K562 (cell line): ENCODE results near the gene TRPM2. TPM values are rescaled to one million over a fixed set of nuclear protein-coding genes. Genes with fewer than 3 reads are reported as not detected.

Source experiments
- ATAC-seq: fragments of 200-7000 bp; cut with Tn5 transposase; 3 replicates; pipeline ENCODE4 v1.9.1; 2020; ENCODE audit warnings: moderate library complexity
- BruUV-seq: library from RNA; stranded (reverse); fragments of 400-500 nt; replicated peaks from 2 replicates; lab custom pipeline; 2021; lab: Mats Ljungman, UMichigan
- CTCF ChIA-PET: fragments of 300-600 bp; formaldehyde crosslinking; extraction: SDS; loops from one replicate; lab custom pipeline; 2021; ENCODE audit warnings: low intra/inter-chr PET ratio; lab: Yijun Ruan, JAX
- POLR2A ChIA-PET: fragments of 300-600, 350-650 bp; sonication (Branson Sonifier 250); formaldehyde crosslinking; extraction: SDS; loops from one replicate; lab custom pipeline; 2021; ENCODE audit warnings: antibody characterized with exemption, inconsistent platforms; lab: Yijun Ruan, JAX
- DNase-seq, 4 experiments: peaks; one replicate each; pipeline versions ENCODE4 v3.0.0 to v3.0.0-alpha.2; 2011 to 2018; ENCODE audit warnings: low spot score in 3 of 4, mixed read lengths in 3 of 4; ENCODE audit errors: extremely low read depth in 1 of 4
- FAIRE-seq: peaks from 2 replicates; lab custom pipeline; 2011; peaks lifted over from hg19 to GRCh38; lab: Jason Lieb, UNC
- H2AFZ ChIP-seq: 2 replicates; pipeline ENCODE4 v1.6.0; 2011; ENCODE audit warnings: low read depth, low read length, control low read depth, inconsistent platforms
- H3K27ac ChIP-seq: fragments of 200-600 bp; 3 replicates; pipeline ENCODE4 v1.8.0; 2011; ENCODE audit warnings: low read depth, mild to moderate bottlenecking, control low read depth, inconsistent platforms, low read length, moderate library complexity, mixed read lengths; ENCODE audit errors: extremely low read depth
- H3K27me3 ChIP-seq, 2 experiments: fragments of 300-600 bp in 1 of 2; 2 replicates in 1 of 2; 3 replicates in 1 of 2; pipeline versions ENCODE4 v1.6.0 to v1.8.0; 2011; ENCODE audit warnings: inconsistent platforms in 2 of 2, low read length in 2 of 2, mild to moderate bottlenecking in 1 of 2, mixed read lengths in 1 of 2, moderate library complexity in 1 of 2; ENCODE audit not compliant: control insufficient read depth in 2 of 2, insufficient read depth in 2 of 2
- H3K36me3 ChIP-seq: fragments of 300-600 bp; 3 replicates; pipeline ENCODE4 v1.8.0; 2011; ENCODE audit warnings: mild to moderate bottlenecking, low read length, inconsistent platforms; ENCODE audit not compliant: control insufficient read depth, insufficient read depth
- H3K4me1 ChIP-seq, 2 experiments: fragments of 200-600 bp in 1 of 2; replicated peaks in 1 of 2; 2 replicates in 1 of 2; 3 replicates in 1 of 2; pipeline versions ENCODE4 v1.5.1 to v1.8.0; 2011; ENCODE audit warnings: inconsistent platforms in 2 of 2, low read length in 2 of 2, mild to moderate bottlenecking in 1 of 2, mixed read lengths in 1 of 2, moderate library complexity in 1 of 2; ENCODE audit not compliant: control insufficient read depth in 2 of 2, insufficient read depth in 2 of 2
- H3K4me2 ChIP-seq: 2 replicates; pipeline ENCODE4 v1.6.1; 2011; ENCODE audit warnings: low read length, control low read depth, inconsistent platforms, mixed read lengths; ENCODE audit not compliant: insufficient read depth
- H3K4me3 ChIP-seq: fragments of 200-600 bp; sonication (generic), shearing (Covaris generic); 2 replicates; pipeline ENCODE4 v1.5.1; 2016; ENCODE audit warnings: control low read depth, inconsistent platforms
- H3K79me2 ChIP-seq: fragments of 200-600 bp; 3 replicates; pipeline ENCODE4 v1.8.0; 2011; ENCODE audit warnings: low read length, inconsistent platforms; ENCODE audit not compliant: control insufficient read depth, insufficient read depth
- H3K9ac ChIP-seq, 2 experiments: 2 replicates each; pipeline versions ENCODE4 v1.6.0 to v1.6.1; 2011; ENCODE audit warnings: low read depth in 2 of 2, low read length in 2 of 2, control low read depth in 1 of 2, inconsistent platforms in 1 of 2, mild to moderate bottlenecking in 1 of 2, mixed read lengths in 1 of 2; ENCODE audit not compliant: insufficient read depth in 1 of 2
- H3K9me1 ChIP-seq: one replicate; pipeline ENCODE4 v1.6.0; 2011; ENCODE audit warnings: inconsistent platforms, mild to moderate bottlenecking, low read length, moderate library complexity; ENCODE audit not compliant: control insufficient read depth, insufficient read depth
- H3K9me3 ChIP-seq: replicated peaks from 2 replicates; pipeline ENCODE4 v1.5.1; 2011; ENCODE audit warnings: low read depth, low read length, inconsistent platforms; ENCODE audit not compliant: control insufficient read depth, insufficient read depth
- H4K20me1 ChIP-seq: replicated peaks from 2 replicates; pipeline ENCODE4 v1.6.1; 2011; ENCODE audit warnings: low read length, inconsistent platforms, mixed read lengths; ENCODE audit not compliant: control insufficient read depth, insufficient read depth
- PYGO2 ChIP-seq: fragments of 450-650 bp; IDR thresholded peaks from 2 replicates; pipeline ENCODE4 v1.6.1; 2016; ENCODE audit warnings: mild to moderate bottlenecking, missing genetic modification characterization, moderate library complexity, missing compliant biosample characterization
- WGBS: fragments of 100-300 bp; shearing (Covaris generic); methylation state at CpG from one replicate; pipeline ENCODE4 v1.1.6; 2016; ENCODE audit warnings: low coverage, mixed read lengths; ENCODE audit not compliant: insufficient coverage; ENCODE audit errors: missing lambda C conversion rate; 5-methylcytosine and 5-hydroxymethylcytosine counted together
- in situ Hi-C: fragments of 300-500 bp; cut with MboI; formaldehyde crosslinking; loops from 4 replicates; pipeline ENCODE4 v1.15.0; 2018; ENCODE audit warnings: inconsistent platforms, mixed read lengths
- intact Hi-C: fragments of 100-400 bp; cut with micrococcal nuclease; formaldehyde crosslinking; loops from 2 replicates; pipeline ENCODE4 v1.14.2; 2022
- polyA plus RNA-seq, 8 experiments: library from polyadenylated mRNA; depleted of rRNA in 4 of 8; stranded (reverse) in 5 of 8; unstranded in 3 of 8; fragments of >200 nt; fragmentation: Nextera tagmentation in 2 of 8; fragmentation: Illumina TruSeq in 1 of 8; extraction: Ambion mirVana in 2 of 8; extraction: Trizol in 1 of 8; gene quantifications; 2 replicates each; pipeline versions ENCODE4 v1.2.1 to v1.2.3, GENCODE V29; 2011 to 2014; ENCODE audit warnings: inconsistent platforms in 1 of 8, missing spikeins in 1 of 8
- total RNA-seq, 7 experiments: library from RNA; depleted of rRNA in 6 of 7; stranded (reverse); fragments of >200 nt in 6 of 7; fragmentation: Illumina TruSeq in 2 of 7; extraction: Trizol in 2 of 7; gene quantifications; 2 replicates each; pipeline versions ENCODE4 v1.2.1 to v1.2.3, GENCODE V29; 2011 to 2021; ENCODE audit warnings: low replicate concordance in 1 of 7
- TF ChIP-seq, protein P1 (sequence below), 2 experiments: fragments of 450-650 bp; IDR thresholded peaks; 2 replicates each; pipeline ENCODE4 v1.6.1; 2016; ENCODE audit warnings: mild to moderate bottlenecking in 2 of 2, borderline replicate concordance in 1 of 2, low read depth in 1 of 2, moderate library complexity in 1 of 2
- TF ChIP-seq, protein P2 (sequence below): fragments of 450-650 bp; IDR thresholded peaks from 2 replicates; pipeline ENCODE4 v1.6.1; 2016; ENCODE audit warnings: borderline replicate concordance
- TF ChIP-seq, protein P3 (sequence below): sonication (generic); formaldehyde crosslinking; IDR thresholded peaks from 2 replicates; pipeline ENCODE4 v1.8.0; 2022; ENCODE audit warnings: missing genetic modification reagents, mild to moderate bottlenecking, borderline replicate concordance

The TRPM2 gene
- total and polyA plus RNA-seq, 9 of the 15 experiments (the other 6 are each of a cell fraction or from before 2014, with no cell fraction given): 0.33 to 2.1 (median 0.98) TPM; not detected in 2

DNA sequence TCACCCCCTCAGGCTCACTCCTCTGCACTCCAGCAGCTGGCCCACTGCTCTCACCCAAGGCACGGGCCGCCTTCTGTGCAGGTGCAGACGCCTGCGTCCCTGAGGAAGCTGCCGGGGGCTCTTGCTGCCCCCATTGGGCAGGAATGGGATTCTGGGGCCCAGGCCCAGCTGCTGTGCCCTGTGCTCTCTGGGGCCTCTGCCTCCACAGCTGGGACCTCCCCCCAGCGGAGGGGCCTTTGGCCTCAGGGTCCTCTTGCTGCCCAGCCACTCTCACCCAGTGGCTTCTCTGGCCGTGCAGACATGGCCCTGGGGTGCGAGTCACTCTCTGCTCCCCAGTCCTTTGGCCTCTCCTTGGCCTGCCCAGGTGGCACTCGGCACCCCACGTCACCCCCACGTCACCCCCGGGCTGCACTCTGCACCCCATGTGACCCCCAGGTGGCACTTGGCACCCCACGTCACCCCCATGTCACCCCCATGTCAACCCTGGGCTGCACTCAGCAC, 82.7 kb downstream of the TRPM2 start:
- Histone ChIP-seq H3K4me2 (no peak overlapping the region), H4K20me1 (0 out of 2 replicates have a peak, but pooled peaks cover 9% of the 10 kb centered on the region), H2AFZ (no peak overlapping the region), H3K9ac (no peak overlapping the region), H3K4me3 (no peak overlapping the region), H3K4me1 (peaks cover 0 to 13% of the 10 kb centered on the region in 2 experiments; a peak in 1 of 5 replicates), H3K9me1 (no peaks in the 10 kb centered on the region), H3K27me3 (peaks cover 12 to 88% of the 10 kb centered on the region in 2 experiments; a peak in 3 of 5 replicates), H3K27ac (no peak overlapping the region), H3K36me3 (no peaks in the 10 kb centered on the region), H3K79me2 (no peaks in the 10 kb centered on the region), H3K9me3 (no peaks in the 10 kb centered on the region)
- DNase-seq: no peak
- CTCF ChIA-PET: no interaction called here
- intact Hi-C loops (no loop called here), in situ Hi-C loops (no loop called here)
- WGBS: 7% methylated on average over 8 of the region's 13 CpGs
- TF ChIP-seq, protein P1, sequence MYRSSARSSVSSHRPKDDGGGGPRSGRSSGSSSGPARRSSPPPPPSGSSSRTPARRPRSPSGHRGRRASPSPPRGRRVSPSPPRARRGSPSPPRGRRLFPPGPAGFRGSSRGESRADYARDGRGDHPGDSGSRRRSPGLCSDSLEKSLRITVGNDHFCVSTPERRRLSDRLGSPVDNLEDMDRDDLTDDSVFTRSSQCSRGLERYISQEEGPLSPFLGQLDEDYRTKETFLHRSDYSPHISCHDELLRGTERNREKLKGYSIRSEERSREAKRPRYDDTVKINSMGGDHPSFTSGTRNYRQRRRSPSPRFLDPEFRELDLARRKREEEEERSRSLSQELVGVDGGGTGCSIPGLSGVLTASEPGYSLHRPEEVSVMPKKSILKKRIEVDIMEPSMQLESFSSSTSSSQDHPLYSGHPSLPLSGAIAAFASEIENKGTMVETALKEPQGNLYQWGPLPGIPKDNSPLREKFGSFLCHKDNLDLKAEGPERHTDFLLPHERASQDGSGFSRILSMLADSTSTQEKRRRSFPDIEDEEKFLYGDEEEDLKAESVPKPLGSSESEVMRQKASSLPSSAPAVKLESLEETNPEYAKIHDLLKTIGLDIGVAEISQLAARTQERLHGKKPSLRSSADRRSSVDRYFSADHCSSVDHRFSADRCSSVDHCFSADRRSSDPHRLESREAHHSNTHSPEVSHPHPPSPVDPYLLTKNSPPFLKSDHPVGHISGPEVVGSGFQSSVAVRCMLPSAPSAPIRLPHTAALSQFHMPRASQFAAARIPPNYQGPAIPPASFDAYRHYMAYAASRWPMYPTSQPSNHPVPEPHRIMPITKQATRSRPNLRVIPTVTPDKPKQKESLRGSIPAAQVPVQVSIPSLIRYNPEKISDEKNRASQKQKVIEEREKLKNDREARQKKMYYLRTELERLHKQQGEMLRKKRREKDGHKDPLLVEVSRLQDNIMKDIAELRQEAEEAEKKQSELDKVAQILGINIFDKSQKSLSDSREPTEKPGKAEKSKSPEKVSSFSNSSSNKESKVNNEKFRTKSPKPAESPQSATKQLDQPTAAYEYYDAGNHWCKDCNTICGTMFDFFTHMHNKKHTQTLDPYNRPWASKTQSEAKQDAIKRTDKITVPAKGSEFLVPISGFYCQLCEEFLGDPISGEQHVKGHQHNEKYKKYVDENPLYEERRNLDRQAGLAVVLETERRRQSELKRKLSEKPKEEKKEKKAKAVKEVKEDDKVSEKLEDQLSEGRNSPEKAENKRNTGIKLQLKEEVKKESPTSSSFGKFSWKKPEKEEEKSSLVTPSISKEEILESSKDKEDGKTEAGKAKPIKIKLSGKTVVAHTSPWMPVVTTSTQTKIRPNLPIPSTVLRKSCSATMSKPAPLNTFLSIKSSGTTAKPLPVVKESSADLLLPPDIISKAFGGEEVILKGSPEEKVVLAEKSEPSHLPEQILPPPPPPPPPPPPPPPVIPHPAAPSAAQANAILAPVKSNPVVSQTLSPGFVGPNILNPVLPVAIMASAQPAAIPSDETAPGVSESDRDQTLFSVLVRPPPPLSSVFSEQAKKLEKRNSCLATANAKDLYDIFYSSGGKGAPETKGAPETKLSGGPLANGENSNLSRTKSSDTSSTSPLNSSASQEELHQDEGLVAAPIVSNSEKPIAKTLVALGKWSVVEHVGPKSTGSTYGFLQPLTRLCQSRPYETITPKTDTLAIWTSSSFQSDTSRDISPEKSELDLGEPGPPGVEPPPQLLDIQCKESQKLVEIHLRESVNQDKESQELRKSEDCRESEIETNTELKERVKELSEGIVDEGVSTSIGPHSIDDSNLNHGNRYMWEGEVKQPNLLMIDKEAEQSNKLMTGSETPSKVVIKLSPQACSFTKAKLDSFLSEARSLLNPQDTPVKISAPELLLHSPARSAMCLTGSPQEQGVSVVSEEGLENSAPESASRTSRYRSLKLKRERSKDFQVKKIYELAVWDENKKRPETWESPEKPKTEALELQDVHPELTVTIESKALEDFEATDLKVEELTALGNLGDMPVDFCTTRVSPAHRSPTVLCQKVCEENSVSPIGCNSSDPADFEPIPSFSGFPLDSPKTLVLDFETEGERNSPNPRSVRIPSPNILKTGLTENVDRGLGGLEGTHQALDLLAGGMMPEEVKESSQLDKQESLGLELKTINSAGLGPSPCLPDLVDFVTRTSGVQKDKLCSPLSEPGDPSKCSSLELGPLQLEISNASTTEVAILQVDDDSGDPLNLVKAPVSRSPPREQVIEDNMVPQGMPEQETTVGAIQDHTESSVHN (IDR thresholded peaks at IDR 0.05; ENCODE audit: borderline replicate concordance in 1 of 2, low read depth in 1 of 2): no peak
- TF ChIP-seq, protein P2, sequence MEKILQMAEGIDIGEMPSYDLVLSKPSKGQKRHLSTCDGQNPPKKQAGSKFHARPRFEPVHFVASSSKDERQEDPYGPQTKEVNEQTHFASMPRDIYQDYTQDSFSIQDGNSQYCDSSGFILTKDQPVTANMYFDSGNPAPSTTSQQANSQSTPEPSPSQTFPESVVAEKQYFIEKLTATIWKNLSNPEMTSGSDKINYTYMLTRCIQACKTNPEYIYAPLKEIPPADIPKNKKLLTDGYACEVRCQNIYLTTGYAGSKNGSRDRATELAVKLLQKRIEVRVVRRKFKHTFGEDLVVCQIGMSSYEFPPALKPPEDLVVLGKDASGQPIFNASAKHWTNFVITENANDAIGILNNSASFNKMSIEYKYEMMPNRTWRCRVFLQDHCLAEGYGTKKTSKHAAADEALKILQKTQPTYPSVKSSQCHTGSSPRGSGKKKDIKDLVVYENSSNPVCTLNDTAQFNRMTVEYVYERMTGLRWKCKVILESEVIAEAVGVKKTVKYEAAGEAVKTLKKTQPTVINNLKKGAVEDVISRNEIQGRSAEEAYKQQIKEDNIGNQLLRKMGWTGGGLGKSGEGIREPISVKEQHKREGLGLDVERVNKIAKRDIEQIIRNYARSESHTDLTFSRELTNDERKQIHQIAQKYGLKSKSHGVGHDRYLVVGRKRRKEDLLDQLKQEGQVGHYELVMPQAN: no peak
- no peak for TF ChIP-seq PYGO2 (tag)
- TF ChIP-seq, protein P3, sequence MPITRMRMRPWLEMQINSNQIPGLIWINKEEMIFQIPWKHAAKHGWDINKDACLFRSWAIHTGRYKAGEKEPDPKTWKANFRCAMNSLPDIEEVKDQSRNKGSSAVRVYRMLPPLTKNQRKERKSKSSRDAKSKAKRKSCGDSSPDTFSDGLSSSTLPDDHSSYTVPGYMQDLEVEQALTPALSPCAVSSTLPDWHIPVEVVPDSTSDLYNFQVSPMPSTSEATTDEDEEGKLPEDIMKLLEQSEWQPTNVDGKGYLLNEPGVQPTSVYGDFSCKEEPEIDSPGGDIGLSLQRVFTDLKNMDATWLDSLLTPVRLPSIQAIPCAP (CRISPR knock-in tag): no peak
- ATAC-seq: no peak
- BruUV-seq: no TSS peak
- no peak for FAIRE-seq
- POLR2A ChIA-PET: interaction anchor here (0.6 to 0.7 kb wide), 3 partner anchors 18 to 38 kb away, joined by 3 to 4 read pairs (median 3); no protein-coding TSS in a partner anchor
